ENCODE measurements around the gene NAALADL2.
"Not testable (repeated sequence)": the region's sequence is repeated elsewhere in the genome, so short reads cannot be mapped to it uniquely, and the experiment has no call there.

NAALADL2 gene

GRCh38 chr3:175818811-175819464, 959.8 kb downstream of the NAALADL2 start:
- no peak overlapping the region for H3K27ac ChIP-seq
- H3K4me3 ChIP-seq = no peak overlapping the region

DNA sequence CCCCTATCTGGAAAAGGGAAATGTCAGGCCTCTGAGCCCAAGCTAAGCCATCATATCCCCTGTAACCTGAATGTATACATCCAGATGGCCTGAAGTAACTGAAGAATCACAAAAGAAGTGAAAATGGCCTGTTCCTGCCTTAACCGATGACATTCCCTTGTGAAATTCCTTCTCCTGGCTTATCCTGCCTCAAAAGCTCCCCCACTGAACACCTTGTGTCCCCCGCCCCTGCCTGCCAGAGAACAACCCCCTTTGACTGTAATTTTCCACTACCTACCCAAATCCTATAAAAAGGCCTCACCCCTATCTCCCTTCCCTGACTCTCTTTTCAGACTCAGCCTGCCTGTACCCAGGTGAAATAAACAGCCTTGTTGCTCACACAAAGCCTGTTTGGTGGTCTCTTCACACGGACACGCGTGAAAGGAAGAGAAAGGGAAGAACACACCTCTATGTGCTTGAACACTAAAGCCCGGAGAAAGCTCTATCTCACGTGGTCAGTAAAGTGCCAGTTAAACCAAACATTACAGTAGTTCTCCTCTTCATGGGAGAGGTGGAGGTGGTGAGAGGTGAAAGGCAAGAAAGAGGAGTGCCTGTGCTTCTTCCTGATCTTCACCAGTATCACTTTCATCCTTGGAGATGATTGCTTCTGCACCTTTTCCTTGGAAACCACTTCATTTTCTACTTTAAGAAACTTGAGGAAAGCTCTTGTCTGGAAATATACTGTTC, 963.8 kb downstream of the NAALADL2 start:
- H3K27ac ChIP-seq, H3K4me3 ChIP-seq: not testable (repeated sequence)

- not testable (repeated sequence) for H3K27ac ChIP-seq, H3K4me3 ChIP-seq
Observed at GRCh38 chr3:175825016-175825580, 966.0 kb downstream of the NAALADL2 start.

DNA sequence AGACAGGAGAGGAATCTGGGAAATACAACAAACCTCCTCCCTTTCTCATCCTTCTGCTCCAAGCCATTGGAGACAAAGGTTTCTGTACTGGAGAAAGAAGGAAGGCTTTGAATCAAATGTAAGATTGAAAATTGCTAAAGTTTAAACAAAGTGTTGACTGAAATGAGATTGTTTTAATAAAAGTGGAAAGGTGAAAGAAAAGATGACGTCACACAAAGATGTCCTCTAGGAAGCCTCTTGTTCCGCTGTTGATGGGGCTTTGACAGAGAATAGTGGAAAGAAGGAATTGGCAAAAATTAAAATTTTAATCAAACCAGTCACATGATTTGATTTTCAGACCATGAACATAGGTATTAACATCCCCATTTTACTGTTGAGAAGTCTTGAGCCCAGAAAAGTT, 967.6 kb downstream of the NAALADL2 start:
- Histone ChIP-seq H3K4me3 (no peak overlapping the region), H3K27ac (no peak overlapping the region)

DNA sequence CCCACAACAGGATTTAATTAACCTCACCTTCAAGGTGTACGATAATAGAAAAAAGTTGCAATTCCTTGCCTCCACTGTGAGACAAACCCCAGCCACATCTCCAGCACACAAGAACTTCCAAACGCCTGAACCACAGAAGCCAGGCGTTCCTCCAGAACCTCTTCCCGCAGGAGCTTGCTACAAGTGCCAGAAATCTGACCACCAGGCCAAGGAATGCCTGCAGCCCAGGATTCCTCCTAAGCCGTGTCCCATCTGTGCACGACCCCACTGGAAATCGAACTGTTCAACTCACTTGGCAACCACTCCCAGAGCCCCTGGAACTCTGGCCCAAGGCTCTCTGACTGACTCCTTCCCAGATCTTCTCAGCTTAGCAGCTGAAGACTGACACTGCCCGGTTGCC, 970.7 kb downstream of the NAALADL2 start:
- H3K4me3 ChIP-seq, H3K27ac ChIP-seq: not testable (repeated sequence)

GRCh38 chr3:175835763-175836162, 976.6 kb downstream of the NAALADL2 start:
- not testable (repeated sequence) for H3K4me3 ChIP-seq, H3K27ac ChIP-seq

- H3K4me3 ChIP-seq = no peak overlapping the region
- no peak overlapping the region for H3K27ac ChIP-seq
Observed at GRCh38 chr3:175836617-175837016, 977.5 kb downstream of the NAALADL2 start.

GRCh38 chr3:175837962-175838361, 978.8 kb downstream of the NAALADL2 start:
- Histone ChIP-seq H3K4me3 (no peak overlapping the region), H3K27ac (no peak overlapping the region)

DNA sequence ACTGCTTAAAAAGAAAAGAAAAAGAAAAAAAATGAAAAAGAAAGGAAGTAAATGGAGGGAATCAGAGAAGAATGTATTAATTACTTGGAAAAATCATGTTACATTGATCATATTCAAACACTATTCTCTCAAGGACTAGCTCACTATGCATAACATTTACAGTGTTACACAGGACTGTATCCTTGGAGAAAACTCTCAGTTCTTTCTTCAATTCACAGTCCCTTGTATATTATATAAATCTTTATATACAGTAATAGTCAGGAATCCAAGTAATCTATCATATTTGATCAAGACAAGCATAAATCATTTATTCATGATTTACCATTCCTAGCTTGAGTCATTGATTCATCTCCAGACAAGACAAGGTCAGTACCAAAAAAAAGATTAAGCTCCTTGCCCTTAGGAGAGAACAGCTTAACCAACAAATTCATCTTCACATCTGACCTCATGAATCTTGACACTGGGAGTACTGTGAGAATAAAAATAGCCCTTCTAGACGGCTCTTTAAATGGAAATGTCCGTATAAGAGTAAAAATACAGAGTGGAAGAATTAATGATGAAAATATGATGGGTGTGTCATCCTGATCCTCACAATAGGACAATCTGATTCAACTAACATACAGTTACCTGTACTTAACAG, 980.4 kb downstream of the NAALADL2 start:
- no peak overlapping the region for H3K27ac ChIP-seq
- H3K4me3 ChIP-seq = no peak overlapping the region

DNA sequence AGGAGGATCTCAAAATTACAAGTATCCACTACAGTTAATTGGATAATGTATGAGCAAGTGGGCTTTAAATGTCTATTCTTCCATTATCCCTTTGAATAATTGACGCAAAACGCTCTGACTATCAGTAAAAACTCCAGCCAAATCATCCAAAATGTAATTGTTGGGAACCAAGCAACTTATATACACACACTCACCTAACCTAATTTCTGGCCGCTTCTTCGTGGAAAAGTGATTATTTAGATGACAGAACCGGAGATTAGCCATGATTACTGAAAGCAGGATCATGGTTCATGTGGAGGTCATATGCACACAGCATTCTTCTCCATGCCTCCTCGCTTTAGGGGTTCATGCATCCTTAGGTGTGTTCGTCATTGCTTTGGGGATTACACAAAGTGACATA, 992.4 kb downstream of the NAALADL2 start:
- H3K4me3 ChIP-seq = no peak overlapping the region

DNA sequence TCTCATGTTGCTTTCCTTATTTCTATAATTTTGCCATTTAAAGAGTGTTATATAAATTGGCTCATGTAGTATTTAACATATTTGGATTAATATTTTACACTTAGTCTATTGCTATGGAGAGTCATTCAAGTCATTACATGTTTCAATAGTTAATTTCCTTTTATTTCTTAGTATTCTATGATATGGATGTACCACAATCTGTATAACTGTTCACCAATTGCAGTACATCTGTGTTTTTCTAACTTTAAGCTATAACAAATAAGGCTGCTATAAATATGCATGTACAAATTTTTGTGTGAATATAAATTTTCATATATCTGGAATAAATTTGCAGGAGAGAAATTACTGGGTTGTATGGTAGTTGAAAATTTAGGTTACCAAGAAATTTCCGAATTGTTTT, 993.4 kb downstream of the NAALADL2 start:
- no peak overlapping the region for H3K27ac ChIP-seq
- no peak overlapping the region for H3K4me3 ChIP-seq

More for the DNA sequence above, 992.4 kb downstream of the NAALADL2 start:
- H3K27ac ChIP-seq = no peak overlapping the region

DNA sequence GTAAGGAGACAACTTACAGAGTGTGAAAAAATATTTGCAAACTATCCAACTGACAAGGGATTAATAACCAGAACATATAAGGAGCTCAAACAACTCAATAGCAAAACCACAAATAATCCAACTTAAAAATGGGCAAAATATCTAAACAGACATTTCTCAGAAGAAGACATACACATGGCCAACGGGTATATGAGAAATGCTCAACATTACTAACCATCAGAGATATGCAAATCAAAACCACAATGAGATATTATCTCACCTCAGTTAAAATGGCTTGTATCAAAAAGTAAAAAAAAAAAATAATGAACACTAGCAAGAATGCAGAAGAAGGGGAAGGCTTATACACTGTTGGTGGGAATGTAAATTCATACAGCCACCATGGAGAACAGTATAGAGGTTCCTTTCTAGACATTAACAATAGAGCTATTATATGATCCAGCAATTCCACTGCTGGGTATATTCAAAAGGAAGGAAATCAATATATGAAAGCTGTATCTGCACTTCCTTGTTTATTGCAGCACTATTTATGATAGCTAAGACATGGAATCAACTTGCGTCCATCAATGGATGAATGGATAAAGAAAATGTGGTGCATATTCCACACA, 998.6 kb downstream of the NAALADL2 start:
- H3K4me3 ChIP-seq = no peak overlapping the region
- H3K27ac ChIP-seq = no peak overlapping the region

Measured in skin epidermis (tissue), 12 donors.